CD8-positive, alpha-beta memory T cell (primary cell): ENCODE measurements around the gene HMGN3. TPM values are rescaled to one million over a fixed set of nuclear protein-coding genes. Genes with fewer than 3 reads are reported as not detected.

ENCODE experiments used
- CTCF ChIA-PET: fragments of 350-600 bp; sonication (Branson Sonifier 250); formaldehyde crosslinking; loops from one replicate; lab custom pipeline; 2021; ENCODE audit warnings: antibody characterized with exemption; lab: Charles Lee
- POLR2A ChIA-PET: fragments of 350-600 bp; sonication (Branson Sonifier 250); formaldehyde crosslinking; loops from one replicate; lab custom pipeline; 2021; ENCODE audit warnings: antibody characterized with exemption; lab: Charles Lee
- DNase-seq, 5 donors: peaks; one replicate each; pipeline versions ENCODE4 v3.0.0 to v3.0.0-alpha.2; 2020 to 2022; ENCODE audit warnings: mixed read lengths in 1 of 5
- H3K27ac ChIP-seq: one replicate; pipeline ENCODE4 v1.7.0; 2013; ENCODE audit warnings: low read depth, mild to moderate bottlenecking, low read length, moderate library complexity
- H3K27me3 ChIP-seq: 2 replicates; pipeline ENCODE4 v1.7.0; 2013; ENCODE audit warnings: low read length, mild to moderate bottlenecking; ENCODE audit not compliant: insufficient read depth, poor library complexity, severe bottlenecking
- H3K36me3 ChIP-seq: 2 replicates; pipeline ENCODE4 v1.7.0; 2013; ENCODE audit warnings: mild to moderate bottlenecking, low read length, moderate library complexity; ENCODE audit not compliant: insufficient read depth
- H3K4me1 ChIP-seq: 2 replicates; pipeline ENCODE4 v1.7.0; 2013; ENCODE audit warnings: mild to moderate bottlenecking, low read length, moderate library complexity; ENCODE audit not compliant: insufficient read depth
- H3K4me3 ChIP-seq: 2 replicates; pipeline ENCODE4 v1.7.0; 2013; ENCODE audit warnings: mild to moderate bottlenecking, low read length
- H3K9me3 ChIP-seq: 2 replicates; pipeline ENCODE4 v1.7.0; 2013; ENCODE audit warnings: mild to moderate bottlenecking, low read length
- H3K27ac Mint-ChIP-seq, 8 donors: one replicate each; pipeline ENCODE4 v1.8.0; 2020 to 2021; ENCODE audit warnings: mixed read lengths in 8 of 8, mild to moderate bottlenecking in 6 of 8, inconsistent platforms in 3 of 8, moderate library complexity in 3 of 8
- H3K27me3 Mint-ChIP-seq, 2 donors: one replicate each; pipeline ENCODE4 v1.8.0; 2020 to 2021; ENCODE audit warnings: mixed read lengths in 2 of 2, mild to moderate bottlenecking in 1 of 2, moderate library complexity in 1 of 2
- H3K36me3 Mint-ChIP-seq, 3 donors: one replicate each; pipeline ENCODE4 v1.8.0; 2020 to 2021; ENCODE audit warnings: mixed read lengths in 3 of 3, inconsistent platforms in 1 of 3, mild to moderate bottlenecking in 1 of 3
- H3K4me1 Mint-ChIP-seq, 3 donors: one replicate each; pipeline ENCODE4 v1.8.0; 2020 to 2021; ENCODE audit warnings: mixed read lengths in 3 of 3, inconsistent platforms in 1 of 3, mild to moderate bottlenecking in 1 of 3
- H3K4me3 Mint-ChIP-seq, 7 donors: one replicate each; pipeline ENCODE4 v1.8.0; 2020 to 2021; ENCODE audit warnings: mixed read lengths in 7 of 7, mild to moderate bottlenecking in 6 of 7, moderate library complexity in 4 of 7, inconsistent platforms in 2 of 7
- H3K9me3 Mint-ChIP-seq, 5 donors: one replicate each; pipeline ENCODE4 v1.8.0; 2020 to 2022; ENCODE audit warnings: mixed read lengths in 5 of 5, mild to moderate bottlenecking in 3 of 5, moderate library complexity in 2 of 5, inconsistent platforms in 1 of 5
- polyA plus RNA-seq: library from polyadenylated mRNA; unstranded; fragments of 300-500 nt; fragmentation: Illumina TruSeq; gene quantifications from one replicate; pipeline ENCODE4 v1.2.3, GENCODE V29; 2021
- total RNA-seq, 2 experiments: library from RNA; stranded (reverse); gene quantifications; one replicate each; pipeline ENCODE4 v1.2.3, GENCODE V29; 2021

Gene HMGN3
- total and polyA plus RNA-seq, 3 experiments from 2014 or later: 41.4 to 111 (median 44.5) TPM

- CTCF ChIA-PET: interaction anchor here (1.0 to 1.4 kb wide), 2 partner anchors 19 to 153 kb away, joined by 3 to 5 read pairs; partner anchors contain the start of gene PHIP
- peak overlapping the region in 2 of 8 donors; percentile 58 to 69 for H3K27ac Mint-ChIP-seq
- Histone ChIP-seq H3K4me1 (peaks cover 15% of the 10 kb centered on the region), H3K9me3 (no peaks in the 10 kb centered on the region), H3K4me3 (no peak overlapping the region), H3K27me3 (no peaks in the 10 kb centered on the region), H3K27ac (no peak overlapping the region), H3K36me3 (no peaks in the 10 kb centered on the region)
- peaks cover 25 to 46% (median 36%) of the 10 kb centered on the region in 3 donors for H3K4me1 Mint-ChIP-seq
- peaks cover 0 to 10% (median 0%) of the 10 kb centered on the region in 3 donors for H3K36me3 Mint-ChIP-seq
- DNase-seq: no peak
- no peaks in the 10 kb centered on the region for H3K9me3 Mint-ChIP-seq
- POLR2A ChIA-PET: interaction anchor here (0.6 kb wide), 1 partner anchor 154 kb away, joined by 3 read pairs; the partner anchor contains the start of gene PHIP
- peak overlapping the region in 4 of 7 donors; percentile 2 to 74 (median 29) for H3K4me3 Mint-ChIP-seq
- no peaks in the 10 kb centered on the region for H3K27me3 Mint-ChIP-seq
Measured at GRCh38 chr6:79231666-79232065, 2.8 kb downstream of the HMGN3 start.

GRCh38 chr6:79231101-79231500 lies 3.4 kb downstream of the HMGN3 start:
- Histone ChIP-seq H3K9me3 (no peaks in the 10 kb centered on the region), H3K4me3 (no peak overlapping the region), H3K27me3 (no peaks in the 10 kb centered on the region), H3K36me3 (no peaks in the 10 kb centered on the region), H3K27ac (no peak overlapping the region), H3K4me1 (peaks cover 15% of the 10 kb centered on the region)
- Mint-ChIP-seq H3K36me3 (peaks cover 0 to 10% (median 0%) of the 10 kb centered on the region in 3 donors), H3K9me3 (no peaks in the 10 kb centered on the region), H3K4me1 (peaks cover 25 to 46% (median 37%) of the 10 kb centered on the region in 3 donors), H3K27me3 (no peaks in the 10 kb centered on the region), H3K27ac (peak overlapping the region in 1 of 8 donors; percentile 69), H3K4me3 (peak overlapping the region in 1 of 7 donors; percentile 74)
- POLR2A ChIA-PET: no interaction called here
- CTCF ChIA-PET: no interaction called here
- no peak for DNase-seq

- no peak for DNase-seq
- Mint-ChIP-seq H3K4me3 (no peak overlapping the region), H3K9me3 (no peaks in the 10 kb centered on the region), H3K4me1 (peaks cover 25 to 42% (median 37%) of the 10 kb centered on the region in 3 donors), H3K27me3 (no peaks in the 10 kb centered on the region), H3K27ac (no peak overlapping the region), H3K36me3 (peaks cover 0 to 10% (median 0%) of the 10 kb centered on the region in 3 donors)
- H3K4me3 ChIP-seq: no peak overlapping the region
- CTCF ChIA-PET: no interaction called here
- POLR2A ChIA-PET: no interaction called here
- H3K27me3 ChIP-seq: no peaks in the 10 kb centered on the region
- H3K9me3 ChIP-seq: no peaks in the 10 kb centered on the region
- H3K27ac ChIP-seq: no peak overlapping the region
- H3K4me1 ChIP-seq: peaks cover 15% of the 10 kb centered on the region
- no peaks in the 10 kb centered on the region for H3K36me3 ChIP-seq
Measured at GRCh38 chr6:79230149-79230548, 4.3 kb downstream of the HMGN3 start.

GRCh38 chr6:79227445-79227844 lies 7.0 kb downstream of the HMGN3 start:
- Mint-ChIP-seq H3K4me3 (no peak overlapping the region), H3K36me3 (peaks cover under 1 to 2% (median 1%) of the 10 kb centered on the region in 3 donors), H3K9me3 (no peaks in the 10 kb centered on the region), H3K27me3 (no peaks in the 10 kb centered on the region), H3K27ac (no peak overlapping the region), H3K4me1 (peaks cover 15 to 26% (median 22%) of the 10 kb centered on the region in 3 donors)
- ChIA-PET CTCF (no interaction called here), POLR2A (no interaction called here)
- no peak for DNase-seq
- Histone ChIP-seq H3K4me1 (peaks cover 2% of the 10 kb centered on the region), H3K36me3 (no peaks in the 10 kb centered on the region), H3K9me3 (no peaks in the 10 kb centered on the region), H3K4me3 (no peak overlapping the region), H3K27ac (no peak overlapping the region), H3K27me3 (no peaks in the 10 kb centered on the region)

- H3K9me3 Mint-ChIP-seq: no peaks in the 10 kb centered on the region
- no peak overlapping the region for H3K27ac Mint-ChIP-seq
- no peaks in the 10 kb centered on the region for H3K27me3 ChIP-seq
- no peaks in the 10 kb centered on the region for H3K9me3 ChIP-seq
- H3K27ac ChIP-seq: no peak overlapping the region
- POLR2A ChIA-PET: no interaction called here
- H3K36me3 Mint-ChIP-seq: peaks cover 2 to 3% (median 2%) of the 10 kb centered on the region in 3 donors
- no peak overlapping the region for H3K4me3 ChIP-seq
- H3K4me1 ChIP-seq: no peaks in the 10 kb centered on the region
- CTCF ChIA-PET: no interaction called here
- DNase-seq: no peak
- no peak overlapping the region for H3K4me3 Mint-ChIP-seq
- H3K36me3 ChIP-seq: no peaks in the 10 kb centered on the region
- peaks cover 11 to 28% (median 17%) of the 10 kb centered on the region in 3 donors for H3K4me1 Mint-ChIP-seq
- no peaks in the 10 kb centered on the region for H3K27me3 Mint-ChIP-seq
Measured at GRCh38 chr6:79226660-79227059, 7.8 kb downstream of the HMGN3 start.

- peaks cover 10 to 24% (median 11%) of the 10 kb centered on the region in 3 donors for H3K4me1 Mint-ChIP-seq
- Histone ChIP-seq H3K4me3 (no peak overlapping the region), H3K36me3 (no peaks in the 10 kb centered on the region), H3K9me3 (no peaks in the 10 kb centered on the region), H3K27ac (no peak overlapping the region), H3K4me1 (no peaks in the 10 kb centered on the region), H3K27me3 (no peaks in the 10 kb centered on the region)
- CTCF ChIA-PET: no interaction called here
- peaks cover 2 to 6% (median 2%) of the 10 kb centered on the region in 3 donors for H3K36me3 Mint-ChIP-seq
- H3K9me3 Mint-ChIP-seq: no peaks in the 10 kb centered on the region
- POLR2A ChIA-PET: no interaction called here
- no peaks in the 10 kb centered on the region for H3K27me3 Mint-ChIP-seq
- no peak overlapping the region for H3K27ac Mint-ChIP-seq
- no peak for DNase-seq
- H3K4me3 Mint-ChIP-seq: no peak overlapping the region
Measured at GRCh38 chr6:79225717-79226599, 8.5 kb downstream of the HMGN3 start.

- Mint-ChIP-seq H3K4me1 (peaks cover 7 to 28% (median 10%) of the 10 kb centered on the region in 3 donors), H3K9me3 (peaks cover 0 to 5% (median 0%) of the 10 kb centered on the region in 5 donors), H3K36me3 (peaks cover 2 to 13% (median 8%) of the 10 kb centered on the region in 3 donors), H3K4me3 (no peak overlapping the region), H3K27ac (no peak overlapping the region), H3K27me3 (no peaks in the 10 kb centered on the region)
- no peaks in the 10 kb centered on the region for H3K27me3 ChIP-seq
- H3K4me1 ChIP-seq: no peaks in the 10 kb centered on the region
- H3K36me3 ChIP-seq: no peaks in the 10 kb centered on the region
- H3K4me3 ChIP-seq: no peak overlapping the region
- H3K27ac ChIP-seq: no peak overlapping the region
- ChIA-PET POLR2A (no interaction called here), CTCF (no interaction called here)
- no peaks in the 10 kb centered on the region for H3K9me3 ChIP-seq
- no peak for DNase-seq
Measured at GRCh38 chr6:79223611-79224404, 10.7 kb downstream of the HMGN3 start.
